ENCODE measurements around the gene FOXI2.

The FOXI2 gene

DNA sequence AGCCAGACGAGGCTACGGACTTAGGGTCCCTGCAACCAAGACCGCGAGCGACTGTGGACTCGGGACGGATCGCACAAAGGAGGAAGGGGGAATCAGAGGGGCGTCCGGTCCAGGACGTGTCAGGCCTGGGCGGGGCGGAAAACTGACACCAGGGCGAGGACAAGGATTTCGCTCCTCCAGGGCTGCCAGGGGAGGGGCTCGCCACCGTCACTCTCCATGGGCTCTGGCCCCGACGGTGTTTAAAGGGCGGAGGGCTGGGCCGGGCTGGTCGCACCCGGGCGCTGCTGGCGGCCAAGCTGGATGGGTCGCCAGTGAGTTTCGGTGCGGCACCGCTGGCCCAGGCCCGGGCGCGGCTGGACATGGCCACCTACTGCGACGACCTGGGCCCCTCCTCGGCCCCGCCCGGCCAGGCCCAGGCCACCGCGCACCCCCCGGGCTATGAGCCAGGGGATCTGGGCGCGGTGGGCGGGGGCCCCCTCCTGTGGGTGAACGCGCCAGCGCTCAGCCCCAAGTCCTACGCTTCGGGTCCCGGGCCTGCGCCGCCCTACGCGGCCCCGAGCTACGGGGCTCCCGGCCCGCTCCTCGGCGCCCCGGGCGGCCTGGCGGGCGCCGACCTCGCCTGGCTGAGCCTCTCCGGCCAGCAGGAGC, at the start of gene FOXI2:
Gene FOXI2 (plus strand): TSS at position 271 of the 648 bp plus-strand sequence. CDS start 89 bp downstream, at position 360.
- DNase-seq = no peak

DNA sequence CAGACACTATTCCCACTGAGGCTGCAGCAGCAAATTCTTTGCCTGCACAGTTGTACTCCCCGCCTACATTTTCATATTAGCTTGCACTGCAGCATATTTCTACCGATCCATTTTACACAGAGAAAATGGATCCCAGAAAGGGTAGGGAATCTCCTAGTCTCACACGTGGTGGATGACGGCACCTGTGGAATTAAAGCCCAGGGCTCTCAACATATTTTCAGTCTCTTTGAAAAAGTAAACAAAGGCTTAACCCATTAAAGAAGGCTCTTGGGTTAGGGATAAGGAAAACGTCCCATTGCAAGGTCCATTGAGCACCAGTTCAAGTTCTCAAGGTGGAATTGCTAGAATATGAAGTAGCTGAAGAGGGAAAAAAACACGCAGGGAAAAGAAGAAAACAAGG, 49.4 kb upstream of the FOXI2 start:
- DNase-seq = no peak

DNA sequence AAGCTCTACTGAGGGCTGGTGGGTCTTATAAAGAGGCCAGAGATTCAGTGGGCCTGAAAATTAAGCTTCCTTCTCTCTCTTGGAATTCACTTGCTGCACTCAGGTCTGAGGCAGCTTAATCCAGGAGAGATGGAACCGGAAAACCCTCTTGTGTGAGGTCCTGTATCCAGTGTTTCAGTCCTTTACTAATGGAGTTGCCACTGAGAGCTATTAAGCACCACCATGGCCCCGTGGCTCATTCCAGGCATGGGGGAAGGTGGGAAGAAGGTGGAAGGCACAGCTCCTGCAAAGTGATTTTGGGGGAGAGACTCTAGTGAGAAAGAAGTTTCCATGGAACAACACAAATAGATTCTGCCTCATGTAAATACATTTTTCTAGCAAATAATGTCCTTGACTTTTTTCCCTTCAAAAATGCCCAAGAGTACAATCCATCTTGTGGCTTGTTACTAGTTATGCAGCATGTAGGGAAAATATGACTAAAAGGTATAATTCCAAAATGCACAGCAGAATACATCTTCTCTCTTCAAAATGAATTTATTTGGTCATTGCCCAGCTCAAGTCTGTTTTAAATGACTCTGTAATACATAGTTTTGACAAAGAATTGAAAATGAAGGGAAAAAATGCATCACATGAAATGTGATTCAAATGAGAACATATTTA, 46.7 kb upstream of the FOXI2 start:
- DNase-seq = no peak

DNA sequence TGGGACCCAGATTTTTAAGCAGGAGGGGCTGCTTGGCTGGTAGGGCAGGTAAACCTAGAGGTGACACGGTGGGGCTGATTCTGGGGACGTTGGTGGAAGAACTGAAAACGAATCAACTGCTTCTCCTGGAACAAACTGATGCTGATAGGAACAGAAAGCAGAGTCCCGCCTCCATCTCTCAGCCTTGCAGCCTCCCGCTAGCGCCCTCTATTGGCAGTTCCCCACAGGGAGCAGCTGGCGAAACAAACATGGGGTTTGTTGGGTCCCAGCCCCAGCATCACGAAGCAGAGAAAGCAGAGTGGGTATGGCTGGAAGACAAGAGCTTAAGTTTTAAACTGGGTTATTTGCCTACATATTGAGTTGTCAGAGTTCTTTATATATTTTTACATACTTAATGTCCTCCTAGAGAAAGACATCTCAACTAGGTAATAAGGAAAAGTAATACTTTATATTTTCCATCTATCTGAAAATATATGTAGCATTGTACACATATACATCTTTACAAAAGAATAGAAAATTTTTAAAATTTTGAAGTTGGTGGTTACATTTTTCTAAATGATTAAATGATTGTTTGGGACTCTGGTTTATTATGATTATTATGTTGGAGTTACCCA, 42.3 kb upstream of the FOXI2 start:
- DNase-seq = no peak

DNA sequence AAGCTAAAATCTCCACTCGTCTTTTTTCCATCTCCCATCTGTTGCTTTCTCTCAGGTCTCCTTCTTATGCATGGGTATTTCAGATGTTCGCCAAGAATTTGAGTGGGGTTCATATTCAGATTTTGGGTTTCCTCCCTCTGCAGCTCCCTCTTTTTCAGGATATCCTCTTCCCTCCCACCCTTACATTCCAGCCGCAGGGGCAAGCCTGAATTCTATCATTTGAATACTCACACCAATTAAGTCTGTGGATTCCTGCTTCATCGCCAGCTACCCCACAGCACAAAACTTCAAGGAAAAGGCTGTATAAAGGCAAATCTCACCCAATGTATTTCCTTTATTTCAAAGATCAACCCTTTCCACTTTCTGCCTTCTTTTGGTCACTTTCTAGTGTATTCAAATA, 41.6 kb upstream of the FOXI2 start:
- DNase-seq = no peak

DNA sequence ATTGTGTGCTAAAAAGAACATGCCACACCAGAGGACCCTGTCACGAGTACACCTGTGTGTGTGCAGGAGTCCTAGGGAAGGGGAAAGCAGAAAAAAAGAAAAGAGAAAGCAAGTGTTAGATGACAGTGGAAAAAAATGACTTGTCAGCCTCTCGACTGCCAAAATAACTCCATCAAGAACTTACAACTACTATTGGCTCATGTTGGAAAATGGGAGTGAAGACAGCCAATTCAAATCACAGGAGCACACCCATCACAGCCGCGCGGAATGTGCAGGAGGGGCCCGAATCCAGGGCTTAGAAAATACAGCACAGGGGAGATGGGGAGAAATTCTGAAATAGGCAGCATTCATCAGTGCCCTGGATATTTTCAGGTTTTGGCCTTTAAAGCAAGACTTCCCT, 38.1 kb upstream of the FOXI2 start:
- no peak for DNase-seq

DNA sequence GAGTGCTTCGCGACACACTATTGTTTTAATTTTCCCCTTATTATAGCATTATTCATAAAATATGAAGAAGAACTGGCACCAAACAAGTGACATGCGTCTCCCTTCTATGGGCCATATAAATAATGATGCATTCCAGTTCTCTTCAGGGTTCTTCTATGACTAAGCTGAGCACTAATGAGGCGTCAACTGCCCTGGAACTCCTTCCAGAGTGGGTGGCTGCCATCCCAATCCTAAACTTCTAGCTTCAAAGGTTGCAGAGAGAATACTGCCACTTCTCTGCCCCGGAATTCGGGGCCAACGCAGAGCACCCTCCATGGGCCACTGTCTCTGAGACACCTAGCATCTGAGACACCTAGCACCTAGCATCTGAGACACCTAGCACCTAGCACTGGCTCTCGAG, 37.7 kb upstream of the FOXI2 start:
- no peak for DNase-seq

DNA sequence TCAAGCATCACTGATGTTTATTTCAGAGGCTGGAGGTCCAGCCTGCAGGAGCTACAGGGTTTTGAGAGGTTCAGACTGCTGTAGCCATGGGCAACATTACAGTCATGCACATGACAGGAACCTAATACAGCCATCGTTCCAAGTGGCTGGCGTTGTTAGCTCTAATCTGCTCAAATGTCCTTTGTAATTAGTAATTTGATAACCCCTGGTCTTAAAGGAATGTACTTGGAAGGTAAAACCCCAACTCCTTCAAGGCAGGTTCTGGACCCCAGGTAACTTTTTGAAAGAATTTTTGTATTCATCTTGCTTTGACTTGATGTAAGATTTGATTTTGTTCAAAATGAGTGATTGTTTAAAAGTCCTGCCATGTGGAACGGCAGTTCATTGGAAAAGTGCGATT, 34.7 kb upstream of the FOXI2 start:
- no peak for DNase-seq

DNA sequence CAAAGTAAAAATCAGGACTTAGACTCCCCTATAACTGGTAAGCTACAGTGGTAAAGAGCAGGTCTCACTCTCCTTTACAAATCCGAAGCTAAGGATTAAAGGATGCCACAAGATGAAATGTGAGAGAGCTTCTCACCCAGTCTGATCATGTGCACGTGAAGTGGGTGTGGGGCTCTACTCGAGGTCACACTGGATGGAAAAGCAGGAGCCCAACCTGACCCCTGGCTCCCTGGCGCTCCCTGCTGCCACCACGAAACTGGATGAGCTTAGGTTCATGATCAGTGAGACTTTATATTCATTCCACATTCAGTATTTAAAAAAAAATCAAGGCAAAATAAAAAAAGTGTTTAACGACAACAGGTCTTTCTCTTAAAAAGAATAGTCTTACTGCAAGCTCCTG, 21.7 kb upstream of the FOXI2 start:
- no peak for DNase-seq

DNA sequence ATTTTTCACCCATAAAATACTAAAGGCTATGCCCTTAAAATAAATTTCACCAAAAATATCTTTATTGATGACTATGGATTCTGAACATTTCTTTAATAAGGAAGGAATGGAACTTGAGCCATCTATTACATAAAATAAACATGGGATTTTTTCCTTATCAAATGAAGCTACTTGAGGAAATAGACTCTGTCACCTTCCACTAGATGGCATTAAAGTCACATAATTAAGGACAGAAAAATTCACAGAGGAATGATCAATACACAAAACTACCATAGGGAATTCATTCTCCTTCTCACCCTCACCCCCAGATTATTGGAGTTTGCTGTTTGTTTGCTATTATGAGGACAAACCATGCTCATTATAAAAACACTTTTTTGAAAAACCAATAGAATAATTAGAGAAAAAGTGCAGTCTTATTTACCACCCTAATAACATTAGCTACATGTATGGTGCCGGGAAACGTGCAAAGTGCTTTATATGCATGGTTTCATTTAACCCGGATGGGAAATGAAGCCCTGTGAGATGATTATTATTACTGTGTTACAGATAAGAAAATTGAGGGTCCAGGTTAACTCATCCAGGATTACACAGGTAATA, 21.1 kb upstream of the FOXI2 start:
- DNase-seq = peak; percentile 1

DNA sequence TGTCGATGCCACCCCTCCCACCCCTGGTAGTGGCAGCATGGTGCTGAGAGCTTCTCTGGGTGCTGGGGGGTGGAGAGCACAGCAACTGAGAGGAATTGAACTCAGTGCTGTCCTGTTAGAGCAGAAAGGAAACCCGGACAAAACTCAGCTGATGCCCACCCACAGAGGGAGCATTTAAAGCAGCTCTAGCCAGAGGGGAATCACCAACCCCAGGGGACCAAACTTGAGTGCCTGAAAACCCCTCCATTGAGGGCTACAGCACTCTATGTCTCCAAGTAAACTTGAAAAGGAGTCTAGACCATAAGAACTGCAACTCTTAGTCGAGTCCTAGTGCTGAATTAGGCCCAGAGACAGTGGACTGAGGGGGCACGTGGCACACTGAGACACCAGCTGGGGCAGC, 16.8 kb upstream of the FOXI2 start:
- no peak for DNase-seq

DNA sequence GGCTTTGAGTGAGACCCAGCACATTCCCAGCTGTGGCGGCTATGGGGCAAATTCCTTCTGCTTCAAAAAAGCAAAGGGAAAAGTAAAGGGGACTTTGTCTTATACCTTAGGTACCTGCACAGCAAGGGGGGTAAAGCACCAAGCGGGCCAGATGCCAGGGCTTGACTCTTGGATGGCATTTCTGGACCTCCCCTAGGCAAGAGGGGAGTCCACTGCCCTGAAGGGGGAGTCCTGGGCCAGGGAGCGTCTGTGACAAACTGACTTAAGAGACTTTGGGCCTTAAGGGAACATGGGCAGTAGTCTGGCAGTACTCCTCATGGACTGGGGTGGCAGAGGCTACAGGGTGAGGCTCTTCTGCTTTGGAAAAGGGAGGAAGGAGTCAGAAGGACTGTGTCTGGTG, 16.1 kb upstream of the FOXI2 start:
- no peak for DNase-seq

DNA sequence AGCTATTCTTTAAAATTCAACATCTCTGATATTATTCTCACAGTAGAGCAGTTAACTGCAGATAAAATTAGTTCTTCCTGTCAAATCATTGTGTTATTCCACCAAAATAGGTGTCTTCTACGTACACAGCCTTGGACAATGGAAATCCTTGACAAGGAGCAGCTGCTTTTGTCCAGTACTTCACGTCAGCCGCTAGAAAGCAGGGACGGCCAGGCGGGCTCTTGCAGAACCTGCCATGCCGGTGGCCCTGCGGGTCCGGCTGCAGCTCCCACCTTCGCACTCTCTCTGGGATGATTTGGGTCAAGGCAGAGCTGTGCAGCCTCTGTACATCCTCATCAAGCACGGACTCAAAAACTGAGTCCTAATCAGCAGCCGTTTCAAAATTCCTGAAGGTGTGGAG, 2.2 kb upstream of the FOXI2 start:
- DNase-seq = no peak

DNA sequence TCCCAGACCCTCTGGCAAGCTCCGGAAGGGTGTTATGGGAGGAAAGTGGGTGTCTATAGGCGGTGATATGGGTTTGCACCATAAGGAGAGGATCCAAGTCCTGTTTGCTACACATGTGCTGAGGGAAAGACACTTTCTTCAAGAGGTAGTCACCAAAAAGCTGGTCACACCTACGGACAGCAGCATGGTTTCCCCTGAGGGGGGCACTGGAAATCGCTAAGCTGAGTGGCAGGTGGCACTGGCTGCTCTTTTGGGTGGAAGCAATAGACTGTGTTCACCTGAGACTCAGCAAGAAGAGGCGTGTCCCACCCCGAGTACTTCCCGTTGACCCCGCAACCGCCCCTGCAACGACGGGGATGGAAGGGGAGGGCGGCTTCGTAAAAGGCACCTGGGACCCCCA, 1.8 kb upstream of the FOXI2 start:
- DNase-seq = no peak

DNA sequence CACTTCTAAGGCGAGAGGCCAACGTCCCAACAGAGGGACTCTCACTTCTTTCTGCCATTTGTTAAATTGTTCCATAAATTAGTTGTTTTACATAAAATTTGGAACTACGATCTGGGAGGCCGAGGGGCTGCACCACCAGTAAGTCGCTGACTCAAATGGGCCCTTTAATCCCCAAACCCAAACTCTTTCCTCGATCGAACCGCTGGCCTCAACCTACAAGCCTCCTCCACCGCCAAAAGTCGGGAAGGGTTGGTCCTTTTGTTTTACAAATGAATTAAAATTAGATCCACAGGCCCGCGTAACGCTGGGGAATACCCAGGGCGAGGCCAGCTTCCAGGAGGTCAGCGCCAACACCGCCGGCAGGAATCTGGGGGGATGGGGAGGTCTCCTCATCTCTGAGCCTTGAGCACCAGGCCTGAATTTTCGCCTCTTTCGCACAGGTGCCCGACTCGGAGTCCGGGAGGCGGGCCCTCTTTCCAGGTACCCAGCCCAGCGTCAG, 1.2 kb upstream of the FOXI2 start:
- DNase-seq = no peak

DNA sequence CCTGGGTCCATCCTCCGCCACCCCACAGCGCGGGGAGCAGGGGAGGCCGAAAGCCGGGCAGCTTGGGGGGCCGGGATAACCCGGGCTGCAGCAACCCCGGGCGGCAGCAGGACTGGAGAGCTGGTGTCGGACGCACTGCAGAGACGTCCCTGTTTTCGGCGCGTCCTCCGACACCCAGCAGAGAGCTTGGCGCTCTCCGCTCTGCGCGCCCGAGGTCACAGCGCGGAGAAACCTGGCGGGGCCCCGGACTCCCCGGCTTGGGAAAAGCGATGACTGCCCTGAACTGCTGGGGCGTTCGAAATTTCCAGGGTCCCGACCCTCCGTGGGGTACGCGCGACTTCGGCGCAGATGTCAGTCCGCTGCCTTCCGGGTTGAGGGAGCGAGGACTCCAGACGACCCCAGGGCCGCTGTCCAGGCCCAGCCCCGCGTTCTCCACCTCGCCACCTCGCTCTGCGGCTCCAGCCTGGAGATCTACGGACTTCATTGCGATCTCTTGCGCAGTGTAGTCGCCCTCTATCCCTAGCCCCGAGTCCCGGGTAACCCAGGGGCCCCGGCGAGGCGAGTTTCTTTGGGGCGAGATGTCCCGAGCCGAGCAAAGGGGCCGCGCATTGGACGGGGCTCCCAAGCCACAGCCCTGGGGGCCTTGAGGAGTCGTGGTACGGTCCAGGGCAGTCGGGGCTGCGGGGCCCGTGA, 617 bp upstream of the FOXI2 start:
- DNase-seq = no peak

DNA sequence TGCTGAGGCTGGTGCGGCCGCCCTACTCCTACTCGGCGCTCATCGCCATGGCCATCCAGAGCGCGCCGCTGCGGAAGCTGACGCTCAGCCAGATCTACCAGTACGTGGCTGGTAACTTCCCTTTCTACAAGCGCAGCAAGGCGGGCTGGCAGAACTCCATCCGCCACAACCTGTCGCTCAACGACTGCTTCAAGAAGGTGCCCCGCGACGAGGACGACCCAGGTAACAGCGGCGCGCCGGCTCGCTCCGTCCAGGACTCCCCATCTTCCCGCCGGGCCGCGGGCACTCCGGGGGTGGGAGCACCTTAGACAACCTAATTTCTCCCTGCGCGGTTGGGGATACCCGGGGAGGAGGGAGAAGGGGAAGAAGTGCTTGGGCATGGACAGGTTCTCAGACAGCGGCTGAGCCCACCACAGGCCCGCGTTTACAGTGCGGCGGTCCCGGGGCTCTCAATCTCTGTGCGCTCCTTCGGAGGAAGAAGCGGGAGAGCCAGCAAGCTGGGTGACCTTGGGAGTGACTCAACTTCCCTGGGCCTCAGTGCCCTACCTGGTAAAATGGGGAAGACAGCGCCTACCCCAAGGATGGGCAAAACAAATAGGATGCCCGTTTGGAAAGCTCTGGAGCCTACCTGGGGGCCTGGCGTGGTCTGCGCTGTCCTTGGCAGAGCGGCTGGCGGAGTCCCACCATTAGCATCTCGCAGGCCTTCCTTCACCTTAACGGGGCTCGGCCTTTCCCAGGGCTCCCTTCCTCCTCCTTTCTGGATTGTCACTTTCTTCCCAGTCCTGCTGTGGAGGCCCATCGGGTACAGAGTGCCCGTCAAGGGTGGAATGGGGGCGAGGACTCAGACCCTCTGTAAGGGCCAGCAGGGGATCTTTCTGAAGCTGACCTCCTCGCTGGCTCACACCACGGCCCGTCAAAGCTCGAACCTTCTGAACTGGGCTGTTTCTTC, 852 bp downstream of the FOXI2 start:
- no peak for DNase-seq

DNA sequence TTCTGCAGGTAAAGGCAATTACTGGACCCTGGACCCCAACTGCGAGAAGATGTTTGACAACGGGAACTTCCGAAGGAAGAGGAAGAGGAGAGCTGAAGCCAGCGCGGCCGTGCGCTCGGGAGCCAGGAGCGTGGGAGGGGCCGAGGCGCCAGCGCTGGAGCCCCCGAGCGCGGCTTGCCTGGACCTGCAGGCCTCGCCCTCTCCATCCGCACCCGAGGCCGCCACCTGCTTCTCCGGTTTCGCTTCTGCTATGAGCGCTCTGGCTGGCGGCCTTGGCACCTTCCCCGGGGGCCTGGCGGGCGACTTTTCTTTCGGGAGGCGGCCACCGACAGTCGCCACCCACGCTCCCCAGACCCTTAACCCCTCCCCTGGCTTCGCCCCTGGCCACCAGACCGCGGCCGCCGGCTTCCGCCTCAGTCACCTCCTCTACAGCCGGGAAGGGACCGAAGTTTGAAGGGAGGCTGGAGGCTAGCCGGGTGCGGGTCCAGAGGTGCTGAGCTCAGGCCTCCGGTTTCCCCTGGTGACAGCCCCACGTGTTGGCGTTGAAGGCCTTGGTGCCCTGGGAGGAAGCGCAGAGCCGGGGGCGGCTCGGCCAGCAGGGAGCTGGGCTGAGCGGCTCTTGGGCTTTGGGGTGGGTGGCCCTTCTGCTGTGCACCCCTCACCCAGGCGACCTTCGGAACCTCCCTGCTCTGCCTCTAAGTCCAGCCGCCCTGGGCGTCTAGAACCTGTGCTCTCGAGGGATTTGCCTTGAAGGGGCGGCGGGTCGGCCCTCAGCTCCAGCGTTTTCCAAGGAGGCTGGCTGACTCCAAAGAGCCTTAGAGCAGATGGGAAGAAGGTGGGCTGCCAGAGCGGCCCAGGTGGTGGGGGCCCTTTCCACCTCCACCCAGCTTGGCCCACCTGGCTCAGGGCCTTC, 1.8 kb downstream of the FOXI2 start:
- peak; percentile 30 for DNase-seq

DNA sequence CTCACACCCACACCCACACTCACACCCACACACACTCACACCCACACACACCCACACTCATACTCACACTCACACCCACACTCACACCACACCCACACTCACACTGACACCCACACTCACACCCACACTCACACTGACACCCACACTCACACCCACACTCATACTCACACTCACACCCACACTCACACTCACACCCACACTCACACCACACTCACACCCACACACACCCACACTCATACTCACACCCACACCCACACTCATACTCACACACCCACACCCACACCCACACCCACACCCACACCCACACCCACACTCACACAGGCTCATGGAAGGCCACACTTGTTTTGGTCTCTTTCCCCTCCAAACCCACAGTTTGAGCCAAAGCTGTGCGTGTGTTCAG, 2.9 kb downstream of the FOXI2 start:
- no peak for DNase-seq

DNA sequence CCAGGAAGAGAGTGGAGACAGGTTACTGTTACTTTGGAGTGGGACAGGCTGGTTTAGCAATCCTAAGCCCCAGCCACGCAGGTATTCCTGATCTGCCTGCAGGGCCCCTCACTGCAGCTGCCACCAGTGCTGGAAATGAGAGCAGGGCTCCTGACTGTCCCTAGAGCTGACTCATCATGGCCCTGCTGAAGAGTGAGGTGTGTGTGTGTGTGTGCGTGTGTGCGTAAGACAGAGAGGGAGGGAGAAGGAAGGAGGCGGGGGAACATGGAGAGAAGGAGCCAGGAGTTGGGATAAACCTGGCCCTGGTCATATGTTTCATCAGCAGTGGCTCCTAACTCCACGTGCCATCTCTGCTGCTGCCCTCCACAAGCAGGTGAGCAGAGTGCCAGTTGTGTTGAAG, 3.6 kb downstream of the FOXI2 start:
- DNase-seq = no peak

DNA sequence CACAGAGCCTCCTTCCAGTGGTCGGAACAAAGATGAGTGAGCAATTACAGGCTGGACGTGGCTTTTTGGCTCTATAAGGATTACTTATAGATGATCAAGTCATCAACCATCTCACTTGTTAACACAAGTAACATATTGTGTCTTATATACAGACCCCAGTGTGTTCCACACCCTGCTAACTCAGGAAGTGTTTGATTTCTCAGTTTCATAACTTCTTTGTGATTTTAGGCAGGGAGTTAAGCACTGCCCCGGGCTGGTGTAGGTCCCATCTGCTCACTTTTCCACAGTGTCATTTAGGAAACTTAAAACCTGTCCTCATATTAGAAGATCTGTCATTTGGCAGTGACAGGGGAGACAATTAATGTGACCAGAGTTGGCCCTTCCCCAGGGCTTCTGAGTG, 6.2 kb downstream of the FOXI2 start:
- no peak for DNase-seq
